ENCODE data around the gene FBXO46. TPM values are rescaled to one million over a fixed set of nuclear protein-coding genes. Genes with fewer than 3 reads are reported as not detected.

Gene FBXO46
- total RNA-seq, 1 experiment from 2014 or later = 12.8 TPM

DNA sequence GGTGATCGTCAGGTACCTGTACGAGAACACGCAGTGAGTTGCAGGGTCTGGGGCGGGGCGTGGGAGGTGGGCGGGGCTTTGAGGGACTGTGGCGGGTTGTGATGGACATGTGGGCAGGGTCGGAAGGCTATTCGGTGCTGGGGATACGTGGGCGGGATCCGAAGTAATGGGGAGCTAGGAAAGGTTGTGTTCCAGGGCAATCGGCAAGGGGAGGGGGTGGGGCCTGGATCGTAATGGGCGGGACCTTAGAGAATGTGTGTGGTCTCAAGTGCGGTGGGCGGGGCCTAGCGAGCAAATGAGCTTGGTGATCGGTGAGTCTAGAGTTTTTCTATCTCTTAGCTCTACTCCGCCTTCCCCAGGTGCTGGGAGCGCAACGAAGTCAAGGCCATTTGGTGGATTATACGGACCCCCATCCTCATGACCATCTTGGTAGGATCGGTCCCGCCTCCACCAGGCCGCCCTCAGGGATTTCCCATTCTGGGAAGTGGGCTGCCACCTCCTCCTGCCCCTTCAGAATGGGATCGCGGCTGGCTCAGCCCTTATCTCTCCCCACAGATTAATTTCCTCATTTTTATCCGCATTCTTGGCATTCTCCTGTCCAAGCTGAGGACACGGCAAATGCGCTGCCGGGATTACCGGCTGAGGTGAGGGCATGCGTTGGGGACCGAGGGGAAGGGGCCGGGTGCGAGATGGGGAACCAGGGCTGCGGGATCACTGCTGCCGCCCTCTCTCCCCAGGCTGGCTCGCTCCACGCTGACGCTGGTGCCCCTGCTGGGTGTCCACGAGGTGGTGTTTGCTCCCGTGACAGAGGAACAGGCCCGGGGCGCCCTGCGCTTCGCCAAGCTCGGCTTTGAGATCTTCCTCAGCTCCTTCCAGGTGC, 53.1 kb downstream of the FBXO46 start:
- peaks cover 7% of the 10 kb centered on the region; the same call in 1 of the 2 replicates for H3K4me1 ChIP-seq (ENCODE audit: insufficient read depth, low read length)
- no peaks in the 10 kb centered on the region for H3K9me2 ChIP-seq (replicated peaks; ENCODE audit: low read length)
- TF ChIP-seq EZH2 (IDR thresholded peaks at IDR 0.05; ENCODE audit: low read length, unreplicated experiment) (no peak), EZH2phosphoT487 (IDR thresholded peaks at IDR 0.05; ENCODE audit: borderline replicate concordance, low read length) (no peak), CTCF (conservative IDR thresholded peaks at IDR 0.05; ENCODE audit: low read depth, low read length) (no peak)
- BruUV-seq (replicated peaks) = TSS peak; percentile 38
- ChIA-PET POLR2A (ENCODE audit: unreplicated experiment) (interaction anchor here (0.6 kb wide), 2 partner anchors 47 to 93 kb away, joined by 6 to 13 read pairs; no protein-coding TSS in a partner anchor), CTCF (interaction anchor here (0.7 to 1.1 kb wide), 2 partner anchors 34 to 36 kb away, joined by 4 to 12 read pairs; no protein-coding TSS in a partner anchor)
- H3K36me3 ChIP-seq (ENCODE audit: low read depth, low read length) = no peaks in the 10 kb centered on the region
- no peaks in the 10 kb centered on the region for H4K20me1 ChIP-seq (ENCODE audit: low read length)
- ATAC-seq (peak; percentile 78), DNase-seq (peak; percentile 92)
- peak overlapping the region; percentile 93 for H3K4me2 ChIP-seq (ENCODE audit: low read length)
- intact Hi-C loops (cut with micrococcal nuclease) = no loop called here
- no peak overlapping the region for H3K27ac ChIP-seq (ENCODE audit: low read length)
- no peak overlapping the region for H3K9ac ChIP-seq (ENCODE audit: low read length)
- H3K79me2 ChIP-seq (ENCODE audit: low read length) = no peaks in the 10 kb centered on the region
- no peaks in the 10 kb centered on the region for H3K9me3 ChIP-seq (ENCODE audit: low read length)
- H3K27me3 ChIP-seq (ENCODE audit: low read length) = no peaks in the 10 kb centered on the region
- H2AFZ ChIP-seq (ENCODE audit: low read length) = peak overlapping the region; percentile 73
- peak overlapping the region; percentile 68 for H3K4me3 ChIP-seq (ENCODE audit: low read length)
- no peaks in the 10 kb centered on the region for H3F3A ChIP-seq (ENCODE audit: low read length, unreplicated experiment)

DNA sequence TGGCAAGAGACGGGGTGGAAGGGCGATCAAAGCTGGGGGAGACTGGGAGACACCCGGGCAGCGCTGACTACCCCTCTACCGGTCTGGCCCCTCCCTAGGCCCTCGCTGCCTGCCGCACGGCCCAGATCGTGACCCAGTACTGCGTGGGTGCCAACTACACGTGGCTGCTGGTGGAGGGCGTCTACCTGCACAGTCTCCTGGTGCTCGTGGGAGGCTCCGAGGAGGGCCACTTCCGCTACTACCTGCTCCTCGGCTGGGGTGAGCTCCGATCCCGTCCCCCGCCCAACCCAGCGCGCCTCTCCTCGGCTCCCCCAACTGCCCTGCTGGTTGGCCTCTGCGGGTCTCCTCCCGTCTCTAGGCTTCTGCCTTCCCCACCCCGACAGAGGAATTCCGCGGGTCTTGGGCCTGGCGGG, 53.8 kb downstream of the FBXO46 start:
- Histone ChIP-seq H3K9me3 (ENCODE audit: low read length) (no peaks in the 10 kb centered on the region), H3K4me3 (ENCODE audit: low read length) (peak overlapping the region; percentile 68; the same call in 1 of the 2 replicates), H3K9me2 (replicated peaks; ENCODE audit: low read length) (no peaks in the 10 kb centered on the region), H4K20me1 (ENCODE audit: low read length) (no peaks in the 10 kb centered on the region), H3K27ac (ENCODE audit: low read length) (no peak overlapping the region), H3F3A (ENCODE audit: low read length, unreplicated experiment) (no peaks in the 10 kb centered on the region), H3K79me2 (ENCODE audit: low read length) (no peaks in the 10 kb centered on the region), H3K36me3 (ENCODE audit: low read depth, low read length) (no peaks in the 10 kb centered on the region), H2AFZ (ENCODE audit: low read length) (peak overlapping the region; percentile 61; the same call in 1 of the 2 replicates), H3K4me2 (ENCODE audit: low read length) (peak overlapping the region; percentile 71), H3K27me3 (ENCODE audit: low read length) (no peaks in the 10 kb centered on the region), H3K9ac (ENCODE audit: low read length) (no peak overlapping the region), H3K4me1 (ENCODE audit: insufficient read depth, low read length) (peaks cover 7% of the 10 kb centered on the region; the same call in 1 of the 2 replicates)
- intact Hi-C loops (cut with micrococcal nuclease) = no loop called here
- ChIA-PET POLR2A (ENCODE audit: unreplicated experiment) (interaction anchor here (0.7 kb wide), 1 partner anchor 18 kb away, joined by 5 read pairs; no protein-coding TSS in a partner anchor), CTCF (interaction anchor here (1.1 kb wide), 1 partner anchor 35 kb away, joined by 12 read pairs; no protein-coding TSS in a partner anchor)
- TF ChIP-seq EZH2 (IDR thresholded peaks at IDR 0.05; ENCODE audit: low read length, unreplicated experiment) (no peak), CTCF (conservative IDR thresholded peaks at IDR 0.05; ENCODE audit: low read depth, low read length) (no peak), EZH2phosphoT487 (IDR thresholded peaks at IDR 0.05; ENCODE audit: borderline replicate concordance, low read length) (no peak)
- no peak for DNase-seq
- peak; percentile 10 for ATAC-seq
- no TSS peak for BruUV-seq (replicated peaks)
